ENCODE data around the gene SUPT5H.

Gene SUPT5H

GRCh38 chr19:39409208-39410016 is 36.0 kb upstream of the SUPT5H start:
- DNase-seq = peak in 1 of 2 experiments; percentile 42

- no peak for DNase-seq
Measured at GRCh38 chr19:39410017-39410830, 35.2 kb upstream of the SUPT5H start.

- no peak for DNase-seq
Measured at GRCh38 chr19:39410831-39411080, 34.6 kb upstream of the SUPT5H start.

GRCh38 chr19:39411081-39411831 is 34.1 kb upstream of the SUPT5H start:
- no peak for DNase-seq

GRCh38 chr19:39411832-39412099 is 33.6 kb upstream of the SUPT5H start:
- peak; percentile 75 to 91 for DNase-seq

GRCh38 chr19:39412100-39412866 is 33.1 kb upstream of the SUPT5H start, which contains the start of gene PLEKHG2:
TSS of gene PLEKHG2 (plus strand) at chr19:39412669. CDS start at chr19:39414087, 1,418 bp downstream.
- DNase-seq = peak; percentile 85 to 96

GRCh38 chr19:39412867-39413271 is 32.5 kb upstream of the SUPT5H start:
- DNase-seq = no peak

DNA sequence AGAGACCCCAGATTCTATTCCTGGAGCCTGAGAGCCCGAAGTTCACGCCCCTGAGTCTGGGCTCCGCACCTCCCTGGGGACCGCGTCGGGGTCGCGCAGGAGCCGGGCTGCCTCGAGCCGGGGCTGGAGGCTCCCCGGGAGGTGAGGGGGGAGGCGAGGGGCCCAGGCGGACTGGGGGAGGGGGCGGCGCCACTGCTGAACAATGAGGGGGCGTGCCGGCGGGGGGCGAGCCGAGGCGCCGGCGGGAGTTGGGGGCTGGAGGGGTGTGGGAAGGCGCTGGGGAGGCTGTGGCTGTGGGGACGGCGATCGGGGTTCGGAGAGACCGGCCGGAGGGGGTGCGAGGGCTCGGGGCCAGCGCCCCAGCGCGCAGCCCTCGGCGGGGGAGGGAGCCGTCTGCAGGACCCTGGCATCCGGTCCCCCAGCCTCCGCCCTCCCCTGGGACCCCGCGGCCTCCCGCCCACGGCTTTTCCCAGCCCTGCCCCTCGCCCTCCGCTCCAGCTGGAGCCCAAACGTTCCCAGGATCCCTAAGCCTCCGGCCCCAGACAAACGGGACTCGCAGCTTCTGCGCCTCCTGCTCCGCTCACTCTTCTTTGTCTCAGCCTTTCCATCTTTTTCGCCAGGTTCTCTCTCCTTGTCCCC is 32.0 kb upstream of the SUPT5H start:
- no peak for DNase-seq

DNA sequence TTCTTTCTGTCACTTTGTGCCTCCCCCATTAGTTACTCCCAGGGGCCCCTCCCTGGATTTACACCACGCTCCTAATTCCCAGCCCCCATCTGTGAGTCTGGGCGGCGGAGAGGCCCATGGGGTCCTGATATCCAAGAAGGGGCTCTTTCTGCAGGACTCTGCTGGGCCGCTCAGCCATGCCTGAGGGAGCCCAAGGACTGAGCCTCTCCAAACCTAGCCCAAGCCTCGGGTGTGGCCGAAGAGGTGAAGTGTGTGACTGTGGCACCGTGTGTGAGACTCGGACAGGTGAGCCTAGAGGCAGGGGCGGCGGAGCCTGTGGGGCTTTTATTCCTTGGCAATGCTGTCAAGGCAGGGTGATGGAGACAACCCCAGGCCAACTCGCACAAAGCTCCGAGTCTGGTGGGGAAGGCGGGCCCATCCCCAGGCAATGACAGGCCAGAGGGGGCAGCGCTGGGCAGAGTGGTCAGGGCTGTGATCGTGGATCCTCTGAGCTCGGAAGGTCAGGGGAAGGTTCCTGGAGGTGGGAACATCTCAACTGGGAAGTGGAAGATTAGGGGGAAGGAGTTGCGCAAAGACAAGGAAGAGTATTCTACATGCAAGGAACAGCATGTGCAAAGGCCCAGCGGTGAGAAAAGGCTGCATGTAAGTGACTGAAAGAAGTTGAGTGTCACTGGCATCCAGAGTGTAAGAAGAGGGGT is 31.3 kb upstream of the SUPT5H start:
- no peak for DNase-seq

DNA sequence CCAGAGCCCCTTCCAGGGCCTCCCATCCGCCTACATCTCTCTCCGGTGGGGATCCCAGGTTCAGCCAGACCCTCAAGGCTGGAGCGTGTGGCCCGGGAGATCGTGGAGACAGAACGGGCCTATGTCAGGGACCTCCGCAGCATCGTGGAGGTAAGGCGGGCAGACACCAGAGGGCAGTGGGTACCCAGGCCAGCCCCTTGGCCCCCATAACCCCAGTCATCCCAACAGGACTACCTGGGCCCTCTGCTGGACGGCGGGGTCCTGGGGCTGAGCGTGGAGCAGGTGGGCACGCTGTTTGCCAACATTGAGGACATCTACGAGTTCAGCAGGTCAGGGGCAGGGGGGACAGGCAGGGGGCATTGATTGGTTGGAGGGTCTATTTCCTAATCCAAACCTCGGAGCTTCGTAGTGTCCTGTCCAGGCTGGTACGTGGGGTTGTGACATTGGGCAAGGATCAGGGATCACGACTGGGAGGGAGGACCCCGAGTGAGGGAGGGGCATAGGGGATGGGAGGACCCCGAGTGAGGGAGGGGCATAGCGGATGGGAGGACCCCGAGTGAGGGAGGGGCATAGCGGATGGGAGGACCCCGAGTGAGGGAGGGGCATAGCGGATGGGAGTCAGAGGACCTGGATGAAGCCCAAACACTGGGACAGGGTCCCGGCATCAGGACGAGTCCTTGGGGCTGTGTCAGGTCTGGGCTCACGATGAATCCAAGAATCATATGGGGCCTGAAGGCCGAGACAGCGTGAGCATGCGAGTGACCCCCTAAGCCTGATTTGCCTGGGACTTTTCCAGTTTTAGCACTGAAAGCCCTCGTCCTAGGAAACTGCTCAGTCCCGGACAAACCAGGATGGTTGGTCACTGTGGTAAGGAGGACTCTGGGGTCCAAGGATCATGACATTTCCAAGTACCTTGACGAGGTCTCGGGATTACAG is 30.0 kb upstream of the SUPT5H start:
- DNase-seq = no peak

DNA sequence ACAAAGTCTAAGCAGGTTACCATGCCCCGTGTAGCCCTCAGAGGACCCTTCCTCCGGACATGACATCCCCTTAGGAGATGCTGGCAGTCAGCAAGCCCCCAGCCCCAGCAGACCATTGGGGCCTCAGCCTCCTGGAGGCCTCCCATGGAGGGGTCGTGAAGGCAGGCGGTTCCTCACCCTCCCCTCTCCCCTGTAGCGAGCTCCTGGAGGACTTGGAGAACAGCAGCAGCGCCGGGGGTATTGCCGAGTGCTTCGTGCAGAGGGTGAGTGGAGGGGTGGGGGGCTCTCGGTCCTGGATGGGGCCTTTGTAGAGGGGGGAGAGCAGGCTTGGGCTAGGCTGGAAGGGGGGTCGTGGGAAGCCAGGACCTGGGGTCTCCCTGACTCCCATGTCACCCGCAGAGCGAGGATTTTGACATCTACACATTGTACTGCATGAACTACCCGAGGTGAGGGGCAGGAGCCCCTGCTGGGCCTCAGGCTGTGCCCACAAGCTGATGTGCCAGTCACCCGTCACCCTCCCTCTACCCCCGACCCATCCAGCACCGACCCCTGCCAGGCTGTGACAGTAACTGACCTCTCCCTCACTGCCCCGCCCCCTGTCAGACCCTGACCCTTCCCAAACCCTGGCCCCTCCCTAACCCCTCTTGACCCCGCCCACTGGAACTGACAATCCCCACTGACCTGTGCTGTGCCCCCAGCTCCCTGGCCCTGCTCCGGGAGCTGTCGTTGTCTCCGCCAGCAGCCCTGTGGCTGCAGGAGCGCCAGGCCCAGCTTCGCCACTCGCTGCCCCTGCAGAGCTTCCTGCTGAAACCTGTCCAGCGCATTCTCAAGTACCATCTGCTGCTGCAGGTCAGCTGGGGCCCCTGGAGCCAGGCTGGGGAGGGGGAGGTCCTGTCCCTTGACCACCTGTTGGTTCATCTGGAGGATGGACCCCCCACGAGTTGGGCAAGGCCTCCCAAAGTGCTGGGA is 28.9 kb upstream of the SUPT5H start:
- DNase-seq = no peak

- DNase-seq = no peak
Measured at GRCh38 chr19:39417463-39418181, 27.8 kb upstream of the SUPT5H start.

DNA sequence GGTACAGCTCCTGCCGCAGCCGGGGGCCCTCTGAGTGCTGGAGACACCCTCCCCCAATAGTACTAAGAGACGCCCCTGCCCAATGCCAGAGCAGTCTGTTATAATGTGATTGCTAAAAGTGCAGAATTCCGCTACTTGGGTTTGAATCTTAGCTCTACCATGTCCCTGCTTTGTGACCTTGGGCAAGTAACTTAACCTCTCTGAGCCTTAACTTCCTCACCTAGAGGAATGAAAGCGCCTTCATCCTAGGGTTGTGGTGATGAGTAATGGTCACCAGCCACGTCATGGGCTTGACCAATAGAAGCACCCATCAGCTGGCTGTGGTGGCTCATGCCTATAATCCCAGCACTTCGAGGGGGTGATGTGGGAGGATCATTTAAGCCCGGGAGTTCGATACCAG is 26.4 kb upstream of the SUPT5H start:
- DNase-seq = no peak

- DNase-seq = no peak
Measured at GRCh38 chr19:39420769-39421168, 24.6 kb upstream of the SUPT5H start.

- no peak for DNase-seq
Measured at GRCh38 chr19:39422020-39422419, 23.4 kb upstream of the SUPT5H start.

- no peak for DNase-seq
Measured at GRCh38 chr19:39423258-39424086, 21.9 kb upstream of the SUPT5H start.

GRCh38 chr19:39424934-39425333 is 20.4 kb upstream of the SUPT5H start:
- DNase-seq = no peak

DNA sequence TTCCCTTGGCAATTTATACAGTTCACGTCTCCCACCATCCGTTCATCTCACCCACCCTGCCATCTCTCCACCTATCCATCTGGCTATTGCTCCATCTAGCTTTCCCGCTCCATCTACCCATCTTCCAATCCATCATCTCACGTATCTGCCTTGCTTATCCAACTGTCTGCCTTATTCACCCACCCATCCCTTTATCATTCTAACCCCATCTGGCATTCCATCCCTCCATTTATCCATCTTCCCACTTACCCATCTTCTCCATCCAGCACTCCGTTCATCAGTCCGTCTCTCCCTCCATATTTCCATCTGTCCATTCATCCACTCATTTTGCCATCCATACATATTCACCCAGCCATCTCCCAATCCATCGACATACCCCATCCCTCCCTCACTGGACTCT is 19.6 kb upstream of the SUPT5H start:
- DNase-seq = no peak

Measured in SW 1271 (cell line).